H9 (cell line): ENCODE measurements around the gene CCDC154. TPM values are rescaled to one million over a fixed set of nuclear protein-coding genes. Genes with fewer than 3 reads are reported as not detected.

Source experiments
- DNase-seq: peaks from one replicate; pipeline ENCODE4 v3.0.0-alpha.2; 2017
- H2AFZ ChIP-seq: one replicate; pipeline ENCODE4 v1.6.1; 2013; ENCODE audit warnings: mild to moderate bottlenecking, low read length, control low read depth, moderate library complexity
- H2AK5ac ChIP-seq: 2 replicates; pipeline ENCODE4 v1.6.1; 2013; ENCODE audit warnings: low read length, control low read depth, mixed read lengths; ENCODE audit not compliant: insufficient read length
- H2BK120ac ChIP-seq: one replicate; pipeline ENCODE4 v1.6.1; 2013; ENCODE audit warnings: low read depth, mild to moderate bottlenecking, low read length, control low read depth, inconsistent platforms; ENCODE audit not compliant: poor library complexity, severe bottlenecking
- H2BK12ac ChIP-seq: 2 replicates; pipeline ENCODE4 v1.6.1; 2013; ENCODE audit warnings: low read length, control low read depth, mixed read lengths, low read depth; ENCODE audit not compliant: insufficient read length
- H2BK15ac ChIP-seq: 2 replicates; pipeline ENCODE4 v1.6.1; 2013; ENCODE audit warnings: low read depth, low read length, control low read depth
- H2BK20ac ChIP-seq: one replicate; pipeline ENCODE4 v1.6.1; 2013; ENCODE audit warnings: low read depth, mild to moderate bottlenecking, low read length, control low read depth, inconsistent platforms; ENCODE audit not compliant: poor library complexity, severe bottlenecking
- H2BK5ac ChIP-seq: 2 replicates; pipeline ENCODE4 v1.6.1; 2013; ENCODE audit warnings: low read length, control low read depth, mixed read lengths; ENCODE audit not compliant: insufficient read length
- H3K14ac ChIP-seq: 2 replicates; pipeline ENCODE4 v1.6.1; 2013; ENCODE audit warnings: low read length, control low read depth; ENCODE audit not compliant: insufficient read depth
- H3K18ac ChIP-seq: 2 replicates; pipeline ENCODE4 v1.6.1; 2013; ENCODE audit warnings: low read depth, mild to moderate bottlenecking, mixed read lengths, low read length, control low read depth; ENCODE audit not compliant: insufficient read length
- H3K23ac ChIP-seq: 2 replicates; pipeline ENCODE4 v1.6.1; 2013; ENCODE audit warnings: low read length, control low read depth, mixed read lengths, low read depth; ENCODE audit not compliant: insufficient read length
- H3K23me2 ChIP-seq: 2 replicates; pipeline ENCODE4 v1.6.1; 2013; ENCODE audit warnings: low read depth, mild to moderate bottlenecking, mixed read lengths, low read length, control low read depth; ENCODE audit not compliant: insufficient read length, poor library complexity, severe bottlenecking
- H3K27ac ChIP-seq: 2 replicates; pipeline ENCODE4 v1.5.1; 2013; ENCODE audit warnings: low read length, control low read depth, mixed read lengths, low read depth; ENCODE audit not compliant: insufficient read length
- H3K27me3 ChIP-seq: 2 replicates; pipeline ENCODE4 v1.6.1; 2013; ENCODE audit warnings: low read length, control low read depth, inconsistent platforms; ENCODE audit not compliant: insufficient read depth
- H3K4ac ChIP-seq: 2 replicates; pipeline ENCODE4 v1.6.1; 2013; ENCODE audit warnings: low read depth, mild to moderate bottlenecking, control low read depth, inconsistent platforms, low read length, moderate library complexity
- H3K4me1 ChIP-seq: 2 replicates; pipeline ENCODE4 v1.6.1; 2013; ENCODE audit warnings: low read length, control low read depth, inconsistent platforms; ENCODE audit not compliant: insufficient read depth
- H3K4me2 ChIP-seq: 2 replicates; pipeline ENCODE4 v1.6.1; 2013; ENCODE audit warnings: low read length, control low read depth, mixed read lengths; ENCODE audit not compliant: insufficient read length, insufficient read depth
- H3K56ac ChIP-seq: 2 replicates; pipeline ENCODE4 v1.6.1; 2013; ENCODE audit warnings: low read depth, mild to moderate bottlenecking, mixed read lengths, low read length, control low read depth; ENCODE audit not compliant: insufficient read length
- H3K79me1 ChIP-seq: 2 replicates; pipeline ENCODE4 v1.6.1; 2013; ENCODE audit warnings: low read depth, mild to moderate bottlenecking, moderate library complexity, low read length, control low read depth, inconsistent platforms; ENCODE audit not compliant: insufficient read depth, poor library complexity, severe bottlenecking
- H3K79me2 ChIP-seq: 2 replicates; pipeline ENCODE4 v1.6.1; 2013; ENCODE audit warnings: low read length, control low read depth, inconsistent platforms; ENCODE audit not compliant: insufficient read depth
- H3K9ac ChIP-seq: 2 replicates; pipeline ENCODE4 v1.6.1; 2013; ENCODE audit warnings: low read length, control low read depth, mixed read lengths; ENCODE audit not compliant: insufficient read length; ENCODE audit errors: extremely low read depth
- H3K9me3 ChIP-seq: one replicate; pipeline ENCODE4 v1.6.1; 2013; ENCODE audit warnings: low read depth, low read length, inconsistent platforms; ENCODE audit not compliant: control insufficient read depth
- H3T11ph ChIP-seq: one replicate; pipeline ENCODE4 v1.6.1; 2013; ENCODE audit warnings: mild to moderate bottlenecking, low read length, control low read depth, inconsistent platforms
- H4K20me1 ChIP-seq: one replicate; pipeline ENCODE4 v1.6.1; 2013; ENCODE audit not compliant: control insufficient read depth, insufficient read length, insufficient read depth
- H4K5ac ChIP-seq: 2 replicates; pipeline ENCODE4 v1.6.1; 2013; ENCODE audit warnings: low read depth, mild to moderate bottlenecking, mixed read lengths, low read length, control low read depth; ENCODE audit not compliant: insufficient read length
- H4K8ac ChIP-seq: replicated peaks from 2 replicates; pipeline ENCODE4 v1.6.1; 2013; ENCODE audit warnings: low read length, control low read depth, mixed read lengths, low read depth; ENCODE audit not compliant: insufficient read length
- H4K91ac ChIP-seq: 2 replicates; pipeline ENCODE4 v1.6.1; 2013; ENCODE audit warnings: low read depth, mild to moderate bottlenecking, moderate library complexity, mixed read lengths, low read length, control low read depth; ENCODE audit not compliant: insufficient read length
- H3K27ac Mint-ChIP-seq, 3 experiments: 2 replicates in 2 of 3; 3 replicates in 1 of 3; pipeline ENCODE4 v1.8.0; 2020 to 2021; ENCODE audit warnings: mixed read lengths in 3 of 3, mild to moderate bottlenecking in 1 of 3, moderate library complexity in 1 of 3
- H3K27me3 Mint-ChIP-seq: 2 replicates; pipeline ENCODE4 v1.8.0; 2021; ENCODE audit warnings: low read depth, mild to moderate bottlenecking, moderate library complexity, mixed read lengths
- H3K36me3 Mint-ChIP-seq, 3 experiments: 2 replicates in 2 of 3; 3 replicates in 1 of 3; pipeline ENCODE4 v1.8.0; 2020 to 2021; ENCODE audit warnings: low read depth in 3 of 3, mixed read lengths in 3 of 3; ENCODE audit not compliant: insufficient read depth in 1 of 3
- H3K4me1 Mint-ChIP-seq, 2 experiments: 2 replicates each; pipeline ENCODE4 v1.8.0; 2020; ENCODE audit warnings: mixed read lengths in 2 of 2
- H3K4me3 Mint-ChIP-seq, 2 experiments: 2 replicates in 1 of 2; 3 replicates in 1 of 2; pipeline ENCODE4 v1.8.0; 2020 to 2021; ENCODE audit warnings: mild to moderate bottlenecking in 2 of 2, mixed read lengths in 2 of 2, moderate library complexity in 1 of 2
- H3K9me3 Mint-ChIP-seq, 2 experiments: 2 replicates in 1 of 2; 3 replicates in 1 of 2; pipeline ENCODE4 v1.8.0; 2020; ENCODE audit warnings: mild to moderate bottlenecking in 2 of 2, mixed read lengths in 2 of 2, moderate library complexity in 1 of 2
- WGBS: extraction: QIAGEN DNeasy Blood & Tissue Kit; methylation state at CpG from one replicate; pipeline ENCODE4 v1.1.7; 2013; ENCODE audit warnings: missing lambda C conversion rate, low lambda C conversion rate, mixed read lengths; ENCODE audit not compliant: insufficient read length; ENCODE audit errors: extremely low coverage; 5-methylcytosine and 5-hydroxymethylcytosine counted together
- total RNA-seq: library from RNA; stranded (reverse); gene quantifications from 2 replicates; pipeline ENCODE4 v1.2.1, GENCODE V29; 2021
- TF ChIP-seq, protein P1 (sequence below): fragments of 200-600 bp; sonication (generic); conservative IDR thresholded peaks from 3 replicates; pipeline ENCODE4 v1.8.0; 2021; ENCODE audit warnings: antibody characterized with exemption, mild to moderate bottlenecking

The CCDC154 gene
- total RNA-seq, 1 experiment from 2014 or later = 1.3 TPM

DNA sequence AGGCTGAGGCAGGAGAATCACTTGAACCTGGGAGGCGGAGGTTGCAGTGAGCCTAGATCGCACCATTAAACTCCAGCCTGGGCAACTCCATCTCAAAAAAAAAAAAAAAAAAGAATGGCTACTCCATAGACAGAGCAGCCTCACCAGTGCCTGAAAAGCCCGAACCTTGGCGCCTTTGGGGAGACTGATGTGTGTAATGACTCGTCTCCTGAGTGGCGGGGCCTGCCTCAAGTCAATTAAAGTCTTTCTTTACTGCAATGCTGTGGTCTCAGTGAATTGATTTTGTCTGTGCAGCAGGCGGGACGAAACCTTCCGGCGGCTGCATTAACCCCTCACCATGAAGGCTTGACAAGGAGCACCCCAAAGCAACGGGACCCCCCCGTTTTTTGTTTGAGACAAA lies 20.3 kb downstream of the CCDC154 start:
- Mint-ChIP-seq H3K27me3 (no peaks in the 10 kb centered on the region), H3K4me1 (peaks cover 0 to 10% of the 10 kb centered on the region in 2 experiments; a peak in 2 of 4 replicates), H3K9me3 (peaks cover 6 to 10% of the 10 kb centered on the region in 2 experiments; a peak in 4 of 5 replicates), H3K36me3 (peaks cover 0 to 6% (median 0%) of the 10 kb centered on the region in 3 experiments; a peak in 2 of 7 replicates), H3K27ac (no peak overlapping the region), H3K4me3 (no peak overlapping the region)
- Histone ChIP-seq H3K56ac (no peak overlapping the region), H4K5ac (no peak overlapping the region), H3K14ac (no peak overlapping the region), H3K27ac (no peak overlapping the region), H3K4ac (no peak overlapping the region), H3K79me1 (no peaks in the 10 kb centered on the region), H3K18ac (no peak overlapping the region), H4K91ac (no peak overlapping the region), H3T11ph (no peak overlapping the region), H2BK120ac (no peak overlapping the region), H3K4me2 (no peak overlapping the region), H4K8ac (no peak overlapping the region), H3K9me3 (no peaks in the 10 kb centered on the region), H2BK12ac (no peak overlapping the region), H3K4me1 (no peaks in the 10 kb centered on the region), H3K23me2 (peaks cover 13% of the 10 kb centered on the region), H2AK5ac (no peak overlapping the region), H2AFZ (no peak overlapping the region), H3K27me3 (no peaks in the 10 kb centered on the region), H3K79me2 (peaks cover 7% of the 10 kb centered on the region; the same call in 1 of the 2 replicates), H4K20me1 (no peaks in the 10 kb centered on the region), H3K9ac (no peak overlapping the region), H2BK5ac (no peak overlapping the region), H2BK20ac (no peak overlapping the region), H3K23ac (no peak overlapping the region), H2BK15ac (no peak overlapping the region)
- DNase-seq = no peak
- whole genome bisulfite sequencing = no CpG with 5 or more reads among the region's 12 CpGs
- TF ChIP-seq, protein P1, sequence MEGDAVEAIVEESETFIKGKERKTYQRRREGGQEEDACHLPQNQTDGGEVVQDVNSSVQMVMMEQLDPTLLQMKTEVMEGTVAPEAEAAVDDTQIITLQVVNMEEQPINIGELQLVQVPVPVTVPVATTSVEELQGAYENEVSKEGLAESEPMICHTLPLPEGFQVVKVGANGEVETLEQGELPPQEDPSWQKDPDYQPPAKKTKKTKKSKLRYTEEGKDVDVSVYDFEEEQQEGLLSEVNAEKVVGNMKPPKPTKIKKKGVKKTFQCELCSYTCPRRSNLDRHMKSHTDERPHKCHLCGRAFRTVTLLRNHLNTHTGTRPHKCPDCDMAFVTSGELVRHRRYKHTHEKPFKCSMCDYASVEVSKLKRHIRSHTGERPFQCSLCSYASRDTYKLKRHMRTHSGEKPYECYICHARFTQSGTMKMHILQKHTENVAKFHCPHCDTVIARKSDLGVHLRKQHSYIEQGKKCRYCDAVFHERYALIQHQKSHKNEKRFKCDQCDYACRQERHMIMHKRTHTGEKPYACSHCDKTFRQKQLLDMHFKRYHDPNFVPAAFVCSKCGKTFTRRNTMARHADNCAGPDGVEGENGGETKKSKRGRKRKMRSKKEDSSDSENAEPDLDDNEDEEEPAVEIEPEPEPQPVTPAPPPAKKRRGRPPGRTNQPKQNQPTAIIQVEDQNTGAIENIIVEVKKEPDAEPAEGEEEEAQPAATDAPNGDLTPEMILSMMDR = no peak
